Stimulated activated CD8-positive, alpha-beta memory T cell treated with anti-CD3 and anti-CD28 coated beads, Interleukin-15, amount 100 ng/mL, for 24 hours (primary cell): ENCODE measurements around the gene TATDN3.
"Not testable (repeated sequence)": the region's sequence is repeated elsewhere in the genome, so short reads cannot be mapped to it uniquely, and the experiment has no call there.

Source experiments
- DNase-seq: peaks from one replicate; pipeline ENCODE4 v3.0.0-alpha.2; 2020; ENCODE audit warnings: low read depth

Gene TATDN3

GRCh38 chr1:212828395-212828794 lies 36.7 kb downstream of the TATDN3 start:
- no peak for DNase-seq

- not testable (repeated sequence) for DNase-seq
These were observed 41.8 kb downstream of the TATDN3 start for GRCh38 chr1:212833211-212834207.

DNA sequence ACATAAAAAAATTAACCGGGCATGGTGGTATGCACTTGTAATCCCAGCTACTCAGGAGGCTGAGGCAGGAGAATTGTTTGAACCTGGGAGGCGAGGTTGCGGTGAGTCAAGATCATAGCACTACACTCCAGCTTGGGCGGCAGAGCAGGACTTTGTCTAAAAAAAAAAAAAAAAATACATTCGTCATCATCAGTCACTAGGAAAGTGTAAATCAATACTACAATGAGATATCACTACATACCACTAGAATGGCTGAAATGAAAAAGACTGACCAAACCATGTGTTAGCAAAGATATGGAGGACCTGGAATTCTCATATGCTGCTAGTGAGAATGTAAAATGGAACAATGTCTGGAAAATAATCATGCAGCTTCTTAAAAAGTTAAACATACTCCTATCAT lies 46.5 kb downstream of the TATDN3 start:
- no peak for DNase-seq

- not testable (repeated sequence) for DNase-seq
These were observed 52.8 kb downstream of the TATDN3 start for GRCh38 chr1:212844521-212844920.

DNA sequence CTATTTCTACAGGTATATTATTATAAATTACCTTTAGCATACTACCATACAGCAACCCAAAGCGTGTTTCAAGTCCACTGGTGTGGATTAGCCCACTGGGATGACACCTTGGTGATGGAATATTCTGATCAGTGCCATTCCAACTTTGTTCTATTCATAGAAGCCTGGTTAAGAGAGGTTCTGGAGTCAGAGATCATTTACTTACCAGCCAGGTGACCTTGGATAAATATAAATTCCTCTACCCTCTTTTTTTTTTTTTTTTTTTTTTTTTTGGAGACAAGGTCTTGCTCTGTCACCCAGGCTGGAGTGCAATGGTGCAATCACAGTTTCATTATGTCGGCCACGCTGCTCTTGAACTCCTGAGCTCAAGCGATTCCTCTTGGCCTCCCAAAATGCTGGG lies 55.9 kb downstream of the TATDN3 start, which contains the start of gene SPATA45:
Gene SPATA45 (minus strand): TSS at position 101 of the 400 bp plus-strand sequence. CDS start 11,500 bp downstream, outside the sequence.
- DNase-seq, result no peak

DNA sequence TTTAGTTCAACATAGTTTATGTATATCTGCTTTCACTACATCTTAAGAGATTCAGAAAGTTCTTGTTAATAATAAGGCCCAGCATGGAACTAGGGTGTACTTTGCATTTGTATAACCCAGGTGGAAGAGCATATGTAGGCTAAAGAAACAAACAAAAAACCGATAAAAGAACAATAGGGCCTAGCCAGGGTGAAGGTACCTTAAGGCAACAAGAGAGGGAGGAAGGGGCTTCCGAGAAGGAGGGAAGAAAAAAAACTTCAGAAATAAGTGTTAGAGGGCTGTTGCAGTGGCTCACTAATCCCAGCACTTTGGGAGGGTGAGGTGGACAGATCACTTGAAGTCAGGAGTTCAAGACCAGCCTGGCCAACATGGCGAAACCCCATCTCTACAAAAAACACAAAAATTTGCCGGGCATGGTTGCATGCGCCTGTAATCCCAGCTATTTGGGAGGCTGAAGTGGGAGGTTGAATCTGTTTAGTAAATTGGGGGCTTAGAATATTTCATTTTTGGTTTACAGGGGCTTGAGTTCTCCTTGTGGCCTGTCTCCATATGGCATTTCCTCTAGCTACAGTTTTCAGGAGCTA lies 60.5 kb downstream of the TATDN3 start:
- no peak for DNase-seq

DNA sequence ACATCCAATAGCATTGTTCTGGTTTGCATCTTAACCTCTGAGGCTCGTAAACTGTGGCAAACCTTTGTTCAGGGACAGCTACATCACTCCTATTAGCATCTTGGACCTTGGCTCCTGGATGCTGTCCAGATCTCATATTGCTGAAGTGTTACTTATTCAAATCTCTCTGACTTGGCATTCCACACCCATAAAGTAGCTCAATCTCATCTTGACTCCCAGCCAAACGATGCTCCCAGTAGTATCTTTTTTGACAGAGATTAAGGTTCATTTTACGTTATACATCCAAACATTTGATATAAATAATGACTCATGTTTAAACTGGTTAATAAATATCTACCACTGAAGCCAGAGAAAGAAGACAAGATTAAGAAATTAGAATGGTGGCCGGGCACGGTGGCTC lies 62.0 kb downstream of the TATDN3 start:
- no peak for DNase-seq

DNA sequence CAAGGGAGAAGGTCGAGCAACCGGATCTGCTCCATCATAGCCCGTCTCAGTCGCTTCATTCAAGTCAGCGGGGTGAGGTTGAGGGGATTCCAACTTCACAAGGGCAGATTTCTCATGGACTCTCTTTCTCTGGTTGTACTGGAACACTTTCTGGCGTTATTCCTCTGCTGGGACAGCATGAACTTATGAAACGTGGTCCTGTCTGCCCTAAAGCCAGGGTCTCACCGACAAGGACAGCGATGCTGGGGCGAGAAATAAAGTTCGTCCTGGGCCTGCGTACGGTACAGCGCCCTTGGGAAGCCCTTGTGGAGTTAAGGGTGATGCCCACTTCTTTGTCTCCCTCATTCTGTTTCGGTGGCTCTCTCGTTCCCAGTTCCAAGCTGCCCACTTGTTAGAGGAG lies 65.1 kb downstream of the TATDN3 start:
- DNase-seq, result no peak

DNA sequence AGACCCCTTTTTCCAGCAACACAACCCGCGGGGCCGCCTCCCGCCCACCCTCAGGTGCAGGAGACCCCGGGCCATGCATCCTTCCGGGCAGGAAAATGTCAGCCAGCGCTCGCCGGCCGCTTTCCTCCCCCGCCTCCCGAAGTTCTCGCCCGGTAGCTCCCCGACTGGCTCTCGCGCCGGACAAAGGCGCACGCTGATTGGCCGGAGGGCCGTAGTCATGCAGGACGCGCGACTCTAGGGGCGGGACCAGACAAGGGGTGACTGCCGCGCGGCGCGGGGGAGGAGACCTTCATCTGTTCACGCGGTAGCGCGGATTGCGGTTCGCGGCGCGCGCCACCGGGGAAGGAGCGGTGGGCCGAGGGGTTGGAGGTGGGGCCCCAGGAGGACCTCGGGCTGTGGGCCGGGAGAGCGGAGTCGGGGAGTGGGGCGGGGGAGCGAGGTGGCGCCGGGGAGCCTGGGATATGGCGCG lies 66.3 kb downstream of the TATDN3 start, which contains the start of gene FLVCR1:
Gene FLVCR1 (plus strand): TSS at position 284 of the 469 bp plus-strand sequence. CDS start 178 bp downstream, at position 462.
- DNase-seq, result peak; percentile 79

DNA sequence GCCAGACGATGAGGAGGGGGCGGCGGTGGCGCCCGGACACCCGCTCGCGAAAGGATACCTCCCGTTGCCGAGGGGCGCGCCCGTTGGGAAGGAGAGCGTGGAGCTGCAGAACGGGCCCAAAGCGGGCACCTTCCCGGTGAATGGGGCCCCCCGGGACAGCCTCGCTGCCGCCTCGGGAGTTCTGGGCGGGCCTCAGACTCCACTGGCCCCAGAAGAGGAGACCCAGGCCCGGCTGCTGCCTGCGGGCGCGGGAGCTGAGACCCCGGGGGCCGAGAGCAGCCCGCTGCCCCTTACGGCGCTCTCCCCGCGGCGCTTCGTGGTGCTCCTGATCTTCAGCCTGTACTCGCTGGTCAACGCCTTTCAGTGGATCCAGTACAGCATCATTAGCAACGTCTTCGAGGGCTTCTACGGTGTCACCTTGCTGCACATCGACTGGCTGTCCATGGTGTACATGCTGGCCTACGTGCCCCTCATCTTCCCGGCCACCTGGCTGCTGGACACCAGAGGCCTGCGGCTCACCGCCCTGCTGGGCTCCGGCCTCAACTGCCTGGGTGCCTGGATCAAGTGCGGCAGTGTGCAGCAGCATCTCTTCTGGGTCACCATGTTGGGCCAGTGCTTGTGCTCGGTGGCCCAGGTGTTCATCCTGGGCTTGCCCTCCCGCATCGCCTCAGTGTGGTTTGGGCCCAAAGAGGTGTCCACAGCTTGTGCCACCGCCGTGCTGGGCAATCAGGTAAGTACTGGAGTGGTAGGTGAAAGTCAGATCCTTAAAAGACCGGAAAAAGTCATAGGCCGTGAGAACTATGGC lies 67.0 kb downstream of the TATDN3 start:
- DNase-seq, result peak; percentile 6

GRCh38 chr1:212860713-212861581 lies 69.3 kb downstream of the TATDN3 start:
- no peak for DNase-seq

DNA sequence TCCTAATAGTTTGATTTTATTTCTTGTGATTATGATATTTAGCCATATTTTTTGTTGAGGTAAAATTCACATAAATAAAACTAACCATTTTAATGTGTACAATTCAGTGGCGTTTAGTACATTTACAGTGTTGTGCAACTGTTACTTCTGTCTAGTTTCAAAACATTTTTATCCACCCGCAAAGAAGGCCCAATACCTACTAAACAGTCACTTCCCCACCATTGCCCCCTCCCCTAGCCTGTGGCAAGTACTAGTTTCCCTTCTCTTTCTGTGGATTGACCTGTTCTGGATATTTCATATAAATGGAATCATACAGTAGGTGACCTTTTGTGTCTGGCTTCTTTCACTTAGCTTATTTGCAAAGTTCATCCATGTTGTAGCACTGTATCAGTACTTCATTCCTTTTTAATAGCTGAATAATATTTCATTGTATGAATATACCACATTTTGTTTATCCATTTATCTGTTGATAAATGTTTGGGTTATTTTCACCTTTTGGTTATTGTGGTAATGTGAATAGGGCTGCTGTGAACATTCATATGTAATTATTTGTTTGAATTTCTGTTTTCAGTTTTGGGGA lies 70.5 kb downstream of the TATDN3 start:
- DNase-seq, result no peak

- not testable (repeated sequence) for DNase-seq
These were observed 71.7 kb downstream of the TATDN3 start for GRCh38 chr1:212863345-212863744.

DNA sequence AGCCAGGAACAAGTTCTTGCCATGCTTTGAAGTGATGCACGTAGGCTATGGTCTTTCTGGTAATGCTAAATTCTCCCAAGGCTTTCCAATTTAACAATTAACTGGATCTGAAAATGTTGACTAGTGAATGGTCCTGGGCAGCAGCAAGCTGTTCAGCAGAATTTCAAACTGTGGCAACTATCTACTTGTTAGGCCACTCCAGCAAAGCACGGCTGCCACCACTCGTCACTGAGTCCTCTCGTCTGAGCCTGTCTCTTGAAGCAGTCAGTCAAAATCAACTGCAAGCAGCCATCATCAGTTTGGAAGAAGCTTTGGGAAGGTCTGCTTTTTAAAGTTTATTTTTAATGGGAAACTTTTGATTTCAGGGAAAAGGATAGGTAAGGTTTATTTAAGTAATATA lies 72.5 kb downstream of the TATDN3 start:
- DNase-seq, result no peak
